IMR-90 (cell line): Measurements from ENCODE around the gene DHRSX.

Source experiments
- POLR2A ChIP-seq: IDR thresholded peaks from 2 replicates; pipeline ENCODE4 v1.6.1; 2012; ENCODE audit warnings: mild to moderate bottlenecking, low read depth, low read length
- RFX5 ChIP-seq: IDR thresholded peaks from 2 replicates; pipeline ENCODE4 v1.8.0; 2012; ENCODE audit warnings: low read depth, mild to moderate bottlenecking, low read length, moderate library complexity
- TF ChIP-seq, protein P1 (sequence below): conservative IDR thresholded peaks from 2 replicates; pipeline ENCODE4 v1.5.1; 2012; ENCODE audit warnings: mild to moderate bottlenecking, low read depth, low read length, improper control_type of control experiment
- TF ChIP-seq, protein P2 (sequence below): fragments of 150-350 bp; IDR thresholded peaks from 2 replicates; pipeline ENCODE4 v1.6.1; 2016; ENCODE audit warnings: low read depth, mild to moderate bottlenecking, low read length, moderate library complexity, borderline replicate concordance
- TF ChIP-seq, protein P3 (sequence below): fragments of 150-350 bp; IDR thresholded peaks from 2 replicates; pipeline ENCODE4 v1.6.1; 2017; ENCODE audit warnings: mild to moderate bottlenecking, antibody characterized with exemption, low read length, low read depth

DNA sequence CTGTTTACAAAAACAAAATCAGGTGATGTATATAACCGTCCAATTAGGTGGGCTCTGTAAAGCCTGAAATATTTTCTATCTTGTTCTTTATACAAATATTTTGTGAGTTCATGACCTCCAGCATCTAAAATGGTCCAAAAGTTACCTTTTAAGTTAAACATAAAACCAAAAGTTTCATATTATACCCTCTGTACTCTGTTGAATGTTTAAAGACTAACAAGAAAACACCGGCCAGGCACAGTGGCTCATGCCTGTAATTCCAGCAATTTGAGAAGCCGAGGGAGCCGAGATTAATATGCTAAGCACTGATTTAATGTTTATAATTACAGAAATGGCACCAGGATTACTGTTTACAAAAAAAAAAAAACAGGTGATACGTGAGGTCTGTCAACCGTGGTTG, 328.4 kb downstream of the DHRSX start:
- TF ChIP-seq, protein P1, sequence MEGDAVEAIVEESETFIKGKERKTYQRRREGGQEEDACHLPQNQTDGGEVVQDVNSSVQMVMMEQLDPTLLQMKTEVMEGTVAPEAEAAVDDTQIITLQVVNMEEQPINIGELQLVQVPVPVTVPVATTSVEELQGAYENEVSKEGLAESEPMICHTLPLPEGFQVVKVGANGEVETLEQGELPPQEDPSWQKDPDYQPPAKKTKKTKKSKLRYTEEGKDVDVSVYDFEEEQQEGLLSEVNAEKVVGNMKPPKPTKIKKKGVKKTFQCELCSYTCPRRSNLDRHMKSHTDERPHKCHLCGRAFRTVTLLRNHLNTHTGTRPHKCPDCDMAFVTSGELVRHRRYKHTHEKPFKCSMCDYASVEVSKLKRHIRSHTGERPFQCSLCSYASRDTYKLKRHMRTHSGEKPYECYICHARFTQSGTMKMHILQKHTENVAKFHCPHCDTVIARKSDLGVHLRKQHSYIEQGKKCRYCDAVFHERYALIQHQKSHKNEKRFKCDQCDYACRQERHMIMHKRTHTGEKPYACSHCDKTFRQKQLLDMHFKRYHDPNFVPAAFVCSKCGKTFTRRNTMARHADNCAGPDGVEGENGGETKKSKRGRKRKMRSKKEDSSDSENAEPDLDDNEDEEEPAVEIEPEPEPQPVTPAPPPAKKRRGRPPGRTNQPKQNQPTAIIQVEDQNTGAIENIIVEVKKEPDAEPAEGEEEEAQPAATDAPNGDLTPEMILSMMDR: no peak
- TF ChIP-seq, protein P2, sequence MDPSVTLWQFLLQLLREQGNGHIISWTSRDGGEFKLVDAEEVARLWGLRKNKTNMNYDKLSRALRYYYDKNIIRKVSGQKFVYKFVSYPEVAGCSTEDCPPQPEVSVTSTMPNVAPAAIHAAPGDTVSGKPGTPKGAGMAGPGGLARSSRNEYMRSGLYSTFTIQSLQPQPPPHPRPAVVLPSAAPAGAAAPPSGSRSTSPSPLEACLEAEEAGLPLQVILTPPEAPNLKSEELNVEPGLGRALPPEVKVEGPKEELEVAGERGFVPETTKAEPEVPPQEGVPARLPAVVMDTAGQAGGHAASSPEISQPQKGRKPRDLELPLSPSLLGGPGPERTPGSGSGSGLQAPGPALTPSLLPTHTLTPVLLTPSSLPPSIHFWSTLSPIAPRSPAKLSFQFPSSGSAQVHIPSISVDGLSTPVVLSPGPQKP: no peak
- TF ChIP-seq, protein P3, sequence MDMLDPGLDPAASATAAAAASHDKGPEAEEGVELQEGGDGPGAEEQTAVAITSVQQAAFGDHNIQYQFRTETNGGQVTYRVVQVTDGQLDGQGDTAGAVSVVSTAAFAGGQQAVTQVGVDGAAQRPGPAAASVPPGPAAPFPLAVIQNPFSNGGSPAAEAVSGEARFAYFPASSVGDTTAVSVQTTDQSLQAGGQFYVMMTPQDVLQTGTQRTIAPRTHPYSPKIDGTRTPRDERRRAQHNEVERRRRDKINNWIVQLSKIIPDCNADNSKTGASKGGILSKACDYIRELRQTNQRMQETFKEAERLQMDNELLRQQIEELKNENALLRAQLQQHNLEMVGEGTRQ: no peak
- TF ChIP-seq RFX5 (no peak), POLR2A (no peak)
